Activated naive CD4-positive, alpha-beta T cell treated with Interleukin-2 at 50 U/mL for 16 hours (primary cell): ENCODE measurements around the gene SCAF1.
A peak's percentile ranks its signal among the peaks of the same experiment; 100 is the strongest.

Source experiments
- DNase-seq: peaks from one replicate; pipeline ENCODE4 v3.0.0-alpha.2; 2020

SCAF1 gene

GRCh38 chr19:49686503-49687088 is 44.6 kb downstream of the SCAF1 start:
- no peak for DNase-seq

- DNase-seq: no peak
Observed at GRCh38 chr19:49687150-49687549, 45.1 kb downstream of the SCAF1 start.

GRCh38 chr19:49687566-49688316 is 45.7 kb downstream of the SCAF1 start:
- no peak for DNase-seq

GRCh38 chr19:49688531-49689132 is 46.6 kb downstream of the SCAF1 start:
- no peak for DNase-seq

GRCh38 chr19:49689133-49690078 is 47.4 kb downstream of the SCAF1 start, which contains the start of gene ADM5:
Gene ADM5 (plus strand): TSS chr19:49689594. CDS start chr19:49689838, 244 bp downstream.
- DNase-seq: peak; percentile 48

GRCh38 chr19:49690079-49690655 is 48.2 kb downstream of the SCAF1 start:
- no peak for DNase-seq

GRCh38 chr19:49690656-49691242 is 48.7 kb downstream of the SCAF1 start, which contains the start of gene CPT1C:
Gene CPT1C (plus strand): TSS chr19:49691116. CDS start chr19:49692253, 1,137 bp downstream.
- peak; percentile 59 for DNase-seq

- peak; percentile 27 for DNase-seq
Observed at GRCh38 chr19:49691243-49692146, 49.5 kb downstream of the SCAF1 start.

GRCh38 chr19:49692147-49692506 is 50.1 kb downstream of the SCAF1 start:
- DNase-seq: no peak

GRCh38 chr19:49696115-49696514 is 54.1 kb downstream of the SCAF1 start:
- no peak for DNase-seq

GRCh38 chr19:49696865-49697264 is 54.9 kb downstream of the SCAF1 start:
- DNase-seq: no peak

- DNase-seq: no peak
Observed at GRCh38 chr19:49699364-49699763, 57.4 kb downstream of the SCAF1 start.

- DNase-seq: no peak
Observed at GRCh38 chr19:49700563-49700962, 58.6 kb downstream of the SCAF1 start.

GRCh38 chr19:49701271-49701786 is 59.3 kb downstream of the SCAF1 start:
- no peak for DNase-seq

GRCh38 chr19:49704888-49705642 is 63.1 kb downstream of the SCAF1 start:
- DNase-seq: no peak

GRCh38 chr19:49705919-49706318 is 63.9 kb downstream of the SCAF1 start:
- no peak for DNase-seq
